Naive B cell (primary cell): ENCODE results near the gene GMEB2. TPM values are rescaled to one million over a fixed set of nuclear protein-coding genes. Genes with fewer than 3 reads are reported as not detected.
"Not testable (repeated sequence)": the region's sequence is repeated elsewhere in the genome, so short reads cannot be mapped to it uniquely, and the experiment has no call there.

Experiments used
- ATAC-seq, 2 donors: fragments of 150-1000 bp; cut with Tn5 transposase; 2 replicates each; pipeline ENCODE4 v1.10.0; 2021; ENCODE audit warnings: low read depth in 2 of 2, mild to moderate bottlenecking in 2 of 2, moderate library complexity in 2 of 2
- DNase-seq: peaks from one replicate; pipeline ENCODE4 v3.0.0; 2022
- H3K27ac Mint-ChIP-seq, 6 donors: one replicate each; pipeline ENCODE4 v1.8.0; 2020 to 2022; ENCODE audit warnings: mild to moderate bottlenecking in 6 of 6, mixed read lengths in 6 of 6, moderate library complexity in 5 of 6, inconsistent platforms in 2 of 6
- H3K27me3 Mint-ChIP-seq, 3 donors: one replicate each; pipeline ENCODE4 v1.8.0; 2021 to 2022; ENCODE audit warnings: mixed read lengths in 3 of 3, mild to moderate bottlenecking in 1 of 3
- H3K36me3 Mint-ChIP-seq, 2 donors: one replicate each; pipeline ENCODE4 v1.8.0; 2020 to 2022; ENCODE audit warnings: mixed read lengths in 2 of 2, inconsistent platforms in 1 of 2, mild to moderate bottlenecking in 1 of 2
- H3K4me1 Mint-ChIP-seq, 3 donors: one replicate each; pipeline ENCODE4 v1.8.0; 2020 to 2022; ENCODE audit warnings: mixed read lengths in 3 of 3, inconsistent platforms in 1 of 3, mild to moderate bottlenecking in 1 of 3, moderate library complexity in 1 of 3
- H3K4me3 Mint-ChIP-seq, 8 donors: one replicate each; pipeline ENCODE4 v1.8.0; 2020 to 2022; ENCODE audit warnings: mild to moderate bottlenecking in 8 of 8, mixed read lengths in 8 of 8, moderate library complexity in 8 of 8, inconsistent platforms in 2 of 8
- H3K9me3 Mint-ChIP-seq, 7 donors: one replicate each; pipeline ENCODE4 v1.8.0; 2020 to 2022; ENCODE audit warnings: mixed read lengths in 7 of 7, mild to moderate bottlenecking in 5 of 7, inconsistent platforms in 2 of 7, moderate library complexity in 1 of 7
- polyA plus RNA-seq, 6 donors: library from polyadenylated mRNA; unstranded; fragments of 300-500 nt; fragmentation: Illumina TruSeq; gene quantifications; one replicate each; pipeline ENCODE4 v1.2.3, GENCODE V29; 2021; ENCODE audit warnings: low read depth in 6 of 6

The GMEB2 gene
- polyA plus RNA-seq, 6 donors from 2014 or later: 3.1 to 16.0 (median 8.6) TPM

DNA sequence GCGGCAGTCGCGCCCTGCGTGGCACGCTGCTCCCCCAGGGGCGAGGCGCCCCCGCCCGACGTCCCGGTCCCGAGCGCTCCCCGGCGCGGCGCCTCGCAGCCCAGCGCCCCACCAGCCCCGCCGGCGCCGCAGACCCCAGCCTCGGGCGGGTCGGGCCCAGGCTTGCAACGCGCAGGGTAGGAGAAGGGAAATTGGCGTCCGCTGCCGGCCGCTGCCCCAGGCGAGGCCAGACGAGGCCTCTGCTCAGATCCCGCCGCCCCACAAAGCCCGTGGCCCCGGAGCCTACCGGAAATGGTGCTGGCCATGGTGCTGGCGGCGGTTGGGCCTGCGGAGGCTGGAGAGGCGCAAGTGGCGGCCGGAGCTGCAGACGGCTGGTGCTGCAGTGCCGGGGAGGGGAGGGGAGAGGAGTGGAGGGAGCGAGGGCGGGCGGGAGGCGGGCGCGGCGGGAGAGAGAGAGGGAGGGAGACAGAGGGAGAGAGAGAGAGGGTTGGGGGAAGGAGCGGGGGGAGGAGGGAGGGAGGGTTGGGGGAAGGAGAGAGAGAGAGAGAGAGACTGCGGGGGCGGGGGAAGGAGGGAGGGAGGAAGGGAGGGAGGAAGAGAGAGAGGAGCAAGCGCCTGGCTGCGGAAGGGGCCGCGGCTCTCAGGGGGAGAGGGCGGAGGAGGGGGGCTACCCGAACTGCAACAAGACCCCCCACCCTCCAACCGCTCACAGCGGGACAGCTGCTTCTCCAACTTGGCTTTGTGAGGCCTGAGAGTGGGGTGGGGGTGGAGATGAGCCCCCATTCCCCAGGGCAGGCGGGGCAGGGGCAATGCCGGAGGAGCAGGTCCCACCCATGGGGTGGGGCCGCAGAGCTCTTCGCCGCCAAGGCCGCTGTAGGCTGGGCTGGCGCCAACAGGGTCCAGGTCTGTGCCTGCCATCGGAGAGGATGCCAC, 26.4 kb upstream of the GMEB2 start, which contains the start of gene STMN3:
STMN3 (minus strand) TSS at position 384 of the 933 bp plus-strand sequence; CDS start at position 305, 79 bp downstream.
- H3K4me3 Mint-ChIP-seq: peak within 1 kb of the TSS; percentile 64 to 90 (median 76)
- no peaks in the 10 kb centered on the region for H3K36me3 Mint-ChIP-seq
- no peaks in the 10 kb centered on the region for H3K27me3 Mint-ChIP-seq
- no peak within 1 kb of the TSS for H3K27ac Mint-ChIP-seq
- ATAC-seq (peak; percentile 46 to 49), DNase-seq (peak; percentile 67)
- H3K4me1 Mint-ChIP-seq: peaks cover 11 to 32% (median 16%) of the 10 kb centered on the region in 3 donors
- H3K9me3 Mint-ChIP-seq: no peaks in the 10 kb centered on the region

DNA sequence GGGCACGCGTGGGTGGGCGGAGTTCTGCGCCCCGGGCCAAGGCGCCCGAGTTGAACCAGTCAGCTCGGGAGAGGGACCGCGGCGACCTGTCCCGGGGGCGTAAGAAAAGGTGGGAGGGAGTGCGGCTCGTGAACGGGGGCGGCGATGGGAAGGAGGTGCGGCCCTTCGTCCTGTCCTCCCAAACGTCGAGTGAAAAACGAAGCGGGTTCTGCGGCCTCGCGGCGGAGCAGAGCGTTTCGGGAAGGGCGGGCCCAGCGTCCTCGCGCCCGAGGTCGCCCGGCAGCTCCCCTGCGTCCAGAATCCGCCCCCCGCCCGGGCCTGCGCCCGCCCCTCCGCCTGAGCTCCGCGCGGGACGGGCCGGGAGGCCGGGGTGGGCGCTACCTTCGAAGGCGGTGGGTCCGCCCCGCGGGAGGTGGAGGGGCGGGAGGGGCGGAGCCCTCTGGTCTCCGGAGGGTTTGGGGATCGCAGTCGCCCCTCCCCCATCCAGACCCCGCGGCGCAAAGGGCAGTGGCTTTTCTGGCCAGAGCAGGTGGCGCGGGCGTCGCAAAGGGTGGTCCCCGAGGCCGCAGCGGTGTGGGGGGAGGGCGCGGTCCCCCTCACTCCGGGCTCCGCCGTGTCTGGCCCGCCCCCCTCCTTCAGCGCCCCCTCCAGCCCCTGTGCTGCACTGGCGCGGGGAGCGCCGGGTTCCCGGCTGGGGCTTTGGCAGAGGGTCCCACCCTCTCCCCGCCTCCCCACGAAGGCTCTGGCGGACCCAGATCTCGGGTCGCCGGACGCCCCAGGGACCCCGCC, 25.5 kb upstream of the GMEB2 start:
- no peak for DNase-seq
- H3K27me3 Mint-ChIP-seq: no peaks in the 10 kb centered on the region
- H3K36me3 Mint-ChIP-seq: no peaks in the 10 kb centered on the region
- H3K27ac Mint-ChIP-seq: no peak overlapping the region
- H3K9me3 Mint-ChIP-seq: no peaks in the 10 kb centered on the region
- peak; percentile 49 to 54 for ATAC-seq
- peak overlapping the region in 7 of 8 donors; percentile 61 to 90 (median 87) for H3K4me3 Mint-ChIP-seq
- H3K4me1 Mint-ChIP-seq: peaks cover 10 to 26% (median 11%) of the 10 kb centered on the region in 3 donors

- DNase-seq (no peak), ATAC-seq (peak; percentile 37 to 40)
- H3K36me3 Mint-ChIP-seq: no peaks in the 10 kb centered on the region
- no peaks in the 10 kb centered on the region for H3K27me3 Mint-ChIP-seq
- peak overlapping the region; percentile 84 to 90 (median 88) for H3K4me3 Mint-ChIP-seq
- H3K9me3 Mint-ChIP-seq: no peaks in the 10 kb centered on the region
- peaks cover 10 to 26% (median 11%) of the 10 kb centered on the region in 3 donors for H3K4me1 Mint-ChIP-seq
- H3K27ac Mint-ChIP-seq: peak overlapping the region in 1 of 6 donors; percentile 68
Measured at GRCh38 chr20:63651942-63652191, 25.0 kb upstream of the GMEB2 start.

DNA sequence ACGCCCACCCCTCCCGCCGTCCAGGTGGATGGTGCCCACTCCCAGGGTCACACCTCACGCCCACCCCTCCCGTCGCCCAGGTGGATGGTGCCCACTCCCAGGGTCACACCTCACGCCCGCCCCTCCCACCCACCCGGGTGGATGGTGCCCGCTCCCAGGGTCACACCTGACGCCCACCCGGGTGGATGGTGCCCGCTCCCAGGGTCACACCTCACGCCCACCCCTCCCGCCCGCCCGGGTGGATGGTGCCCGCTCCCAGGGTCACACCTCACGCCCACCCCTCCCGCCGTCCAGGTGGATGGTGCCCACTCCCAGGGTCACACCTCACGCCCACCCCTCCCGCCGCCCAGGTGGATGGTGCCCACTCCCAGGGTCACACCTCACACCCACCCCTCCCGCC, 23.6 kb upstream of the GMEB2 start:
- not testable (repeated sequence) for H3K27ac Mint-ChIP-seq, H3K9me3 Mint-ChIP-seq

DNA sequence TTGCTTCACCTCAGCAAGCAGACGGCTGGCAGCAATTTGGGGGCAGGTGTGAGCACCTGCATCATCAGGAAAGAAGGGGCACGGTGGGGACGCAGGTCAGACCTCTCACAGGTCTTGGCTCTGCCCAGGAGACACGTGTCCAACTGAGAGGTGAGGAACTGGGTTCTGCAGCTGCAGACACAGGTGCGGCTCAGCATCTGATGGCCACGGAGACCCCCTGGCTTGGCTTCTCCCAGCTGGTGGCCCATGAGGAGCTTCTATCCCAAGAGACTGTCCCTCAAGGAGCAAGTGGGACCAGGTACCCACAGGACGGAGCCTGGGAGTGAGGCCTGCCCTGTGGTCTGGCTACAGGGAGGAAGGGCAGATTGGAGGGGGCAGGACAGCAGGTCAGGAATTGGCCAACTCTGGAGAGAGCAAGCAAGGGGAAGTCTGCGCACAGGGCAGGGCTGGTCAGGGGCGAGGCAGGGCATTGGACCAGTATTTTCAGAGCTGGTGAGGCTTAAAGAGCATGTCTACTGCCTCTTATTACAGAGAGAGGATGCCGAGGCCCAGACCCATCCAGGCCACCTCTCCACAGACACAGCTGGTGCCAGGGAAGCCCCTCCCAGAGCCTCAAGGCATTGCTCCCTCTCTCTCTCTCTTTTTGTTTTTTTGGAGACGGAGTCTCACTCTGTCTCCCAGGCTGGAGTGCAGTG, 22.1 kb upstream of the GMEB2 start:
- no peaks in the 10 kb centered on the region for H3K27me3 Mint-ChIP-seq
- no peak for ATAC-seq
- H3K36me3 Mint-ChIP-seq: no peaks in the 10 kb centered on the region
- no peak for DNase-seq
- peaks cover 5 to 19% (median 15%) of the 10 kb centered on the region in 3 donors for H3K4me1 Mint-ChIP-seq
- peak overlapping the region in 1 of 8 donors; percentile 35 for H3K4me3 Mint-ChIP-seq
- H3K9me3 Mint-ChIP-seq: no peaks in the 10 kb centered on the region
- H3K27ac Mint-ChIP-seq: no peak overlapping the region

More for the DNA sequence above, 23.6 kb upstream of the GMEB2 start:
- H3K4me1 Mint-ChIP-seq: peaks cover 10 to 26% (median 11%) of the 10 kb centered on the region in 3 donors
- DNase-seq, ATAC-seq, H3K36me3 Mint-ChIP-seq, H3K4me3 Mint-ChIP-seq, H3K27me3 Mint-ChIP-seq: not testable (repeated sequence)

DNA sequence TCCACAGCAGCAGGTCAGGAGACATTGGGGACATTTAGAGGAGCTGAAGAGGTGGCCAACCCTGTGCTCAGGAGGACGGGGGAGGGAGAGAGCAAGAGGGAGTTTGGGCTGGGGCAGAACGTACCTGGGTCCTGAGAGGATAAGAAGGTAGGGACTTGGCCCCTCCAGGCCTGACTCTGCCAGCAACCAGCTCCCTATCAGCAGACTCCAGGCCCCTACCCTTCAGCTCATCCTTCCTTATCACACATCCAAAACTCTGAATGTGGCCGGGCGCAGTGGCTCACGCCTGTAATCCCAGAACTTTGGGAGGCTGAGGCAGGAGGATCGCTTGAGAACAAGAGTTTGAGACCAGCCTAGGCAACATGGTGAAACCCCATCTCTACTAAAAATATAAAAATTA, 21.3 kb upstream of the GMEB2 start:
- Mint-ChIP-seq H3K27ac (no peak overlapping the region), H3K4me3 (peak overlapping the region in 1 of 8 donors; percentile 11), H3K4me1 (peaks cover under 1 to 23% (median 13%) of the 10 kb centered on the region in 3 donors), H3K27me3 (no peaks in the 10 kb centered on the region), H3K9me3 (no peaks in the 10 kb centered on the region), H3K36me3 (no peaks in the 10 kb centered on the region)
- no peak for ATAC-seq
- no peak for DNase-seq

DNA sequence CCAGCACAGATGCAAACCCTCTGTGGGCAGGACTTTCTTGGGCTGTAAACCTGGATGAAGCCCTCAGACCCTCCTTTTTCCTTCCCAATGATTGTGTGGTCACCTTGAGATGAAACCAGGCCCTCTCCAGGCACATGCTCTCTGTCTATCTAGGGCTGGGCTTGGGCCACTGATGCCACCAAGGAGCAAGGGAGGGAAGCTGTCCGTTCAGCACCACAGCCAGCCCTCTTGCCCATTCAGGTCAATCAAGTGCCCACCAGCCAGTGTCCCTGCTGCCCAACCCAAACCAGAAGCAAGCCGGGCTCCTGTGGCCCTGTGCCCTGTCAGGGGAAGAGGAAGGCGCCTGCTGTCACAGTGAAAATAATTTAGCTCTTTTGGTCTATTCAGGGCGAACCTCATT, 18.3 kb upstream of the GMEB2 start:
- Mint-ChIP-seq H3K27ac (peak overlapping the region in 1 of 6 donors; percentile 61), H3K4me3 (peak overlapping the region in 1 of 8 donors; percentile 36), H3K9me3 (no peaks in the 10 kb centered on the region), H3K36me3 (no peaks in the 10 kb centered on the region), H3K4me1 (peaks cover 2 to 15% (median 14%) of the 10 kb centered on the region in 3 donors), H3K27me3 (no peaks in the 10 kb centered on the region)
- no peak for ATAC-seq
- no peak for DNase-seq

GRCh38 chr20:63643946-63644345, 17.0 kb upstream of the GMEB2 start:
- ATAC-seq: no peak

DNA sequence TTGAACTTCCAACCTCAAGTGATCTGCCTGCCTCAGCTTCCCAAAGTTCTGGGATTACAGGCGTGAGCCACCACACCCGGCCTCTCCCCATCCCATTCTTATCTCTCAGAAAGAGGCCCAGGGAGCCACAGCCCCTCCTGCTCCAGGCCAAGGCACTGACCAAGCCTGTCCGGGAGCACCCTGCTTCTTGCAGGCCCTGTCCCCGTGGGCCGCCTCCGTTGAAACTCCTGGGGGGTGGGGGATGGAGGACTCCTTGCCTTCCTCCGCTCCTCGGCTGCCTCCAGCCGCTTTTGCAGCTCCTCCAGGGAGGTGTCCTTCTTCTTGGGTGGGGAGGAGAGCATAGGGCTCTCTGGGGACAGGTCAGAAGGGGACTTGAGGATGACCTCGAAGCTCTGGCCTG, 16.6 kb upstream of the GMEB2 start:
- peak overlapping the region in 4 of 6 donors; percentile 71 to 95 (median 93) for H3K27ac Mint-ChIP-seq
- H3K4me3 Mint-ChIP-seq: peak overlapping the region; percentile 35 to 85 (median 74)
- no peaks in the 10 kb centered on the region for H3K36me3 Mint-ChIP-seq
- ATAC-seq (no peak), DNase-seq (no peak)
- peaks cover 16 to 30% (median 25%) of the 10 kb centered on the region in 3 donors for H3K4me1 Mint-ChIP-seq
- no peaks in the 10 kb centered on the region for H3K27me3 Mint-ChIP-seq
- H3K9me3 Mint-ChIP-seq: no peaks in the 10 kb centered on the region

More at GRCh38 chr20:63643946-63644345, 17.0 kb upstream of the GMEB2 start:
- H3K4me3 Mint-ChIP-seq: peak overlapping the region in 4 of 8 donors; percentile 16 to 75 (median 50)
- peaks cover 12 to 27% (median 24%) of the 10 kb centered on the region in 3 donors for H3K4me1 Mint-ChIP-seq
- H3K27me3 Mint-ChIP-seq: no peaks in the 10 kb centered on the region
- no peaks in the 10 kb centered on the region for H3K9me3 Mint-ChIP-seq
- peak overlapping the region in 4 of 6 donors; percentile 36 to 95 (median 47) for H3K27ac Mint-ChIP-seq
- no peak for DNase-seq
- H3K36me3 Mint-ChIP-seq: no peaks in the 10 kb centered on the region

DNA sequence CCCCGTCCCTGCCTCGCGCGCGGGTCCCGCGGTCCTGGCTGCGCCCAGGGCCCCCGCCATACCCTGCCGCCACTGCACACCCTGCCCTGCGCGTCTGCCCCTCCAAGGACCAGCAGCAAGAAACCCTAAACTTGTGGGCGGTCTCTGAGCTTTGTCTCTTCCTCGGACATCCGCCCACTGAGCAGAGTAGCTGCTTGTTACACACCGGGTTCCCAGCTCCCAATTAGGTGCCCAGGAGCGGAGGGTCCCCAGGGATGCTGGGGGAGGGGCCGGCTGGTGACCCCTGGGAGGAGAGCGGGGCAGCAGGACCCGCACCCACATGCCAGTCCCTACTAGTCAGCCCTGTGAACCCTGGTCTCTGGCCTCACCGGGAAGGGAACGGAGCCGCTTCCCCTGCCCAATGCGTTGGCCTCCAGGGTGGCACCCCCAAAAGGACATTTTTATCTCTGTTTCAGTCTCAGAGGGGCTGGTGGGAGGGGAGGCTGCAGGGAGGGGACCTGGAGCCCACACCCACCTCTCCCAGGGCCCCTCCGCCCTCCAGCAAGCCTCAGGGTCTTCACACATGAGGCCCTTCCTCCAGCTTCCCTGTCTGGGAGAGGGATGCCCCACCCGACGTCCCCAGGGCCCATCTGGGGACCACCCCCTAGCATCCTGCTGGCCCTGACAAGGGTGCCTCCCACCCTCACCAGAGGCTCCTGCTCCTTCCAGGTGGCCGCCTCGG, 15.8 kb upstream of the GMEB2 start:
- no peaks in the 10 kb centered on the region for H3K36me3 Mint-ChIP-seq
- H3K27me3 Mint-ChIP-seq: no peaks in the 10 kb centered on the region
- DNase-seq (no peak), ATAC-seq (no peak)
- H3K4me1 Mint-ChIP-seq: peaks cover 23 to 37% (median 29%) of the 10 kb centered on the region in 3 donors
- peak overlapping the region; percentile 64 to 85 (median 74) for H3K4me3 Mint-ChIP-seq
- H3K9me3 Mint-ChIP-seq: no peaks in the 10 kb centered on the region
- H3K27ac Mint-ChIP-seq: peak overlapping the region; percentile 77 to 95 (median 91)

GRCh38 chr20:63641792-63642523, 15.1 kb upstream of the GMEB2 start:
- Mint-ChIP-seq H3K27me3 (no peaks in the 10 kb centered on the region), H3K27ac (peak overlapping the region; percentile 21 to 97 (median 94)), H3K4me1 (peaks cover 29 to 44% (median 30%) of the 10 kb centered on the region in 3 donors), H3K4me3 (peak overlapping the region; percentile 51 to 92 (median 78)), H3K9me3 (no peaks in the 10 kb centered on the region), H3K36me3 (no peaks in the 10 kb centered on the region)
- ATAC-seq: peak; percentile 80
- DNase-seq: peak; percentile 95
